ENCODE measurements around the gene PCDHA13. TPM values are rescaled to one million over a fixed set of nuclear protein-coding genes. Genes with fewer than 3 reads are reported as not detected.
"Not testable (repeated sequence)": the region's sequence is repeated elsewhere in the genome, so short reads cannot be mapped to it uniquely, and the experiment has no call there.

PCDHA13 gene
- total RNA-seq = not detected
- long read RNA-seq = 0 reads

- ATAC-seq (ENCODE audit: poor library complexity) (no peak), DNase-seq (no peak)
- intact Hi-C loops (cut with DNase I) = no loop called here
Measured at GRCh38 chr5:140881889-140882590, at the start of gene PCDHA13. Gene PCDHA13, plus strand, starts transcription at chr5:140882124. Its CDS starts 145 bp downstream, at chr5:140882269.

- intact Hi-C loops (cut with DNase I) = no loop called here
Measured at GRCh38 chr5:140833993-140834392, 47.9 kb upstream of the PCDHA13 start, which contains the start of gene PCDHA7. Gene PCDHA7, plus strand, starts transcription at chr5:140834269. Its CDS starts 115 bp downstream, at chr5:140834384.

GRCh38 chr5:140834439-140835008 lies 47.4 kb upstream of the PCDHA13 start:
- ATAC-seq (ENCODE audit: poor library complexity); intact Hi-C loops (cut with DNase I); DNase-seq: not testable (repeated sequence)

More at GRCh38 chr5:140833993-140834392, 47.9 kb upstream of the PCDHA13 start, which contains the start of gene PCDHA7:
- no peak for DNase-seq
- ATAC-seq (ENCODE audit: poor library complexity) = no peak

- ATAC-seq (ENCODE audit: poor library complexity) (no peak), DNase-seq (peak; percentile 33)
- intact Hi-C loops (cut with DNase I) = no loop called here
Measured at GRCh38 chr5:140835622-140836510, 46.1 kb upstream of the PCDHA13 start.

GRCh38 chr5:140840978-140841962 lies 40.7 kb upstream of the PCDHA13 start, which contains the start of gene PCDHA8:
Gene PCDHA8, plus strand, starts transcription at chr5:140841187. Its CDS starts 135 bp downstream, at chr5:140841322.
- no peak for ATAC-seq (ENCODE audit: poor library complexity)
- intact Hi-C loops (cut with DNase I) = no loop called here
- DNase-seq = no peak

- DNase-seq = no peak
- ATAC-seq (ENCODE audit: poor library complexity) = no peak
- intact Hi-C loops (cut with DNase I) = no loop called here
Measured at GRCh38 chr5:140842798-140843733, 38.9 kb upstream of the PCDHA13 start.

- ATAC-seq (ENCODE audit: poor library complexity); DNase-seq; intact Hi-C loops (cut with DNase I): not testable (repeated sequence)
Measured at GRCh38 chr5:140848139-140849102, 33.5 kb upstream of the PCDHA13 start, which contains the start of gene PCDHA9. Gene PCDHA9, plus strand, starts transcription at chr5:140848382. Its CDS starts 114 bp downstream, at chr5:140848496.

GRCh38 chr5:140849831-140850634 lies 31.9 kb upstream of the PCDHA13 start:
- ATAC-seq (ENCODE audit: poor library complexity); DNase-seq; intact Hi-C loops (cut with DNase I): not testable (repeated sequence)

GRCh38 chr5:140855772-140856674 lies 25.9 kb upstream of the PCDHA13 start, which contains the start of gene PCDHA10:
Gene PCDHA10, plus strand, starts transcription at chr5:140855897. Its CDS starts 152 bp downstream, at chr5:140856049.
- intact Hi-C loops (cut with DNase I) = no loop called here

GRCh38 chr5:140857177-140857986 lies 24.5 kb upstream of the PCDHA13 start:
- intact Hi-C loops (cut with DNase I) = no loop called here
- DNase-seq (no peak), ATAC-seq (ENCODE audit: poor library complexity) (no peak)

More at GRCh38 chr5:140855772-140856674, 25.9 kb upstream of the PCDHA13 start, which contains the start of gene PCDHA10:
- ATAC-seq (ENCODE audit: poor library complexity) = no peak
- no peak for DNase-seq

- DNase-seq (no peak), ATAC-seq (ENCODE audit: poor library complexity) (no peak)
- intact Hi-C loops (cut with DNase I) = no loop called here
Measured at GRCh38 chr5:140857987-140858240, 24.0 kb upstream of the PCDHA13 start.

- ATAC-seq (ENCODE audit: poor library complexity) (no peak), DNase-seq (no peak)
- intact Hi-C loops (cut with DNase I) = no loop called here
Measured at GRCh38 chr5:140862441-140863295, 19.3 kb upstream of the PCDHA13 start.

Data from Right ventricle myocardium superior (tissue), 1 donor.